Neural cell (in vitro differentiated cells): ENCODE data around the gene ING1. TPM values are rescaled to one million over a fixed set of nuclear protein-coding genes. Genes with fewer than 3 reads are reported as not detected.

Experiments used
- H2AFZ ChIP-seq: fragments of 200-600, 300-800 bp; sonication (generic), shearing (Covaris generic); 2 replicates; pipeline ENCODE4 v1.6.0; 2014; ENCODE audit warnings: low read depth, mild to moderate bottlenecking, antibody characterized with exemption, low read length, moderate library complexity
- H3F3A ChIP-seq: fragments of 200-600 bp; shearing (Covaris generic); 2 replicates; pipeline ENCODE4 v1.6.1; 2016; ENCODE audit warnings: mild to moderate bottlenecking, moderate library complexity, mixed read lengths, antibody characterized with exemption, low read length; ENCODE audit not compliant: insufficient read depth, poor library complexity, severe bottlenecking
- H3K27ac ChIP-seq: fragments of 200-600, 300-800 bp; sonication (generic), shearing (Covaris generic); 2 replicates; pipeline ENCODE4 v1.5.1; 2014; ENCODE audit warnings: mild to moderate bottlenecking, low read length, moderate library complexity
- H3K27me3 ChIP-seq: fragments of 300-800, 200-600 bp; sonication (generic), shearing (Covaris generic); 2 replicates; pipeline ENCODE4 v1.6.0; 2014; ENCODE audit warnings: mild to moderate bottlenecking, low read depth, low read length, moderate library complexity; ENCODE audit not compliant: insufficient read depth
- H3K36me3 ChIP-seq: fragments of 300-800, 200-600 bp; sonication (generic), shearing (Covaris generic); 2 replicates; pipeline ENCODE4 v1.5.1; 2014; ENCODE audit warnings: mild to moderate bottlenecking, antibody characterized with exemption, low read length, moderate library complexity; ENCODE audit not compliant: insufficient read depth
- H3K4me2 ChIP-seq: fragments of 300-800, 200-600 bp; sonication (generic), shearing (Covaris generic); 2 replicates; pipeline ENCODE4 v1.6.0; 2014; ENCODE audit warnings: mild to moderate bottlenecking, low read length
- H3K4me3 ChIP-seq: fragments of 300-800, 200-600 bp; sonication (generic), shearing (Covaris generic); 2 replicates; pipeline ENCODE4 v1.5.1; 2014; ENCODE audit warnings: mild to moderate bottlenecking, low read length, moderate library complexity
- H3K79me2 ChIP-seq: fragments of 200-600 bp; shearing (Covaris generic); replicated peaks from 2 replicates; pipeline ENCODE4 v1.6.0; 2014; ENCODE audit warnings: mild to moderate bottlenecking, low read length, moderate library complexity; ENCODE audit not compliant: insufficient read depth
- H3K9ac ChIP-seq: fragments of 300-800, 200-600 bp; sonication (generic), shearing (Covaris generic); 2 replicates; pipeline ENCODE4 v1.6.1; 2016; ENCODE audit warnings: mild to moderate bottlenecking, low read length, mixed read lengths
- H3K9me2 ChIP-seq: fragments of 200-600 bp; shearing (Covaris generic); 2 replicates; pipeline ENCODE4 v1.6.1; 2016; ENCODE audit warnings: mild to moderate bottlenecking, low read length, mixed read lengths; ENCODE audit not compliant: insufficient read depth
- H3K9me3 ChIP-seq: fragments of 200-600, 300-800 bp; sonication (generic), shearing (Covaris generic); 2 replicates; pipeline ENCODE4 v1.6.1; 2016; ENCODE audit warnings: mild to moderate bottlenecking, mixed run types, low read length, moderate library complexity, mixed read lengths
- H4K20me1 ChIP-seq: fragments of 200-600 bp; shearing (Covaris generic); 2 replicates; pipeline ENCODE4 v1.6.1; 2016; ENCODE audit warnings: mild to moderate bottlenecking, mixed run types; ENCODE audit not compliant: insufficient read depth
- EP300 ChIP-seq: fragments of 450-650 bp; conservative IDR thresholded peaks from 2 replicates; pipeline ENCODE4 v1.6.1; 2014; ENCODE audit warnings: antibody characterized with exemption, mild to moderate bottlenecking, moderate library complexity; ENCODE audit not compliant: poor library complexity, severe bottlenecking
- EZH2 ChIP-seq: fragments of 200-600, 300-800 bp; shearing (Covaris generic), sonication (generic); IDR thresholded peaks from 2 replicates; pipeline ENCODE4 v1.6.1; 2014; ENCODE audit warnings: antibody characterized with exemption, low read length, borderline replicate concordance, mild to moderate bottlenecking; ENCODE audit not compliant: insufficient read depth, poor library complexity, severe bottlenecking
- MXI1 ChIP-seq: fragments of 450-650 bp; conservative IDR thresholded peaks from 2 replicates; pipeline ENCODE4 v1.6.1; 2014; ENCODE audit warnings: antibody characterized with exemption, mild to moderate bottlenecking; ENCODE audit not compliant: poor library complexity, severe bottlenecking
- POLR2AphosphoS5 ChIP-seq: IDR thresholded peaks from 2 replicates; pipeline ENCODE4 v1.6.1; 2012
- RAD21 ChIP-seq: fragments of 450-650 bp; conservative IDR thresholded peaks from 2 replicates; pipeline ENCODE4 v1.6.1; 2014; ENCODE audit warnings: antibody characterized with exemption, mild to moderate bottlenecking, moderate library complexity
- SMC3 ChIP-seq: fragments of 450-650 bp; conservative IDR thresholded peaks from 2 replicates; pipeline ENCODE4 v1.6.1; 2014; ENCODE audit warnings: antibody characterized with exemption, mild to moderate bottlenecking, moderate library complexity; ENCODE audit not compliant: poor library complexity
- TAF1 ChIP-seq: IDR thresholded peaks from 2 replicates; pipeline ENCODE4 v1.6.1; 2012; ENCODE audit warnings: low read depth
- polyA plus RNA-seq: library from polyadenylated mRNA; depleted of rRNA; stranded (reverse); fragments of >200 nt; gene quantifications from 2 replicates; pipeline ENCODE4 v1.2.3, GENCODE V29; 2014
- TF ChIP-seq, protein P1 (sequence below): fragments of 450-650 bp; IDR thresholded peaks from 2 replicates; pipeline ENCODE4 v1.5.1; 2014; ENCODE audit warnings: antibody characterized with exemption, mild to moderate bottlenecking, moderate library complexity; ENCODE audit not compliant: poor library complexity, severe bottlenecking
- TF ChIP-seq, protein P2 (sequence below): IDR thresholded peaks from 2 replicates; pipeline ENCODE4 v1.6.1; 2012; ENCODE audit warnings: borderline replicate concordance

The ING1 gene
- polyA plus RNA-seq, 1 donor from 2014 or later: 23.2 TPM

DNA sequence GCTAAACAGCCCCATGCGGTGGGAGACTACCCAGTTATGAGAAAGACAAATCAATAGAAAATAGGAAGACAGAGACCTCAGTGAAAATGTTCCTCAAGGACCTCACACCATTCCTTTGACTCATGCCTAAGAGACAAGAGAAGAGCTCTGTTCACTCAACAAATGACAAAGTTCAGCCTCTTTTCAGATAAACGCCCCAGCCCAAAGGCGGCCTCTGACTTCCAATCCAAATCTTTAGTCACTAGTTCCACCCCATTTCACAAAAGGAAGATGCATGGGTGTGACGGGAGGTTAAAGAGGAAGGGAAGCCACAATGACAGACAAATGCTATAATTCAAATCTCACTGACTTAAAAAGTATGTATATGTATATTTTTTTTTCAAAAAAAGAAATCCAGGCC lies 15.7 kb upstream of the ING1 start:
- Histone ChIP-seq H3K4me3 (no peak overlapping the region), H3K9me3 (no peaks in the 10 kb centered on the region), H3K36me3 (no peaks in the 10 kb centered on the region), H3K27ac (no peak overlapping the region), H3K4me2 (no peak overlapping the region), H3K79me2 (no peaks in the 10 kb centered on the region), H3K9ac (no peak overlapping the region), H3K9me2 (no peaks in the 10 kb centered on the region), H2AFZ (no peak overlapping the region), H3K27me3 (no peaks in the 10 kb centered on the region), H3F3A (no peaks in the 10 kb centered on the region), H4K20me1 (no peaks in the 10 kb centered on the region)
- TF ChIP-seq EZH2: no peak
- no peak for TF ChIP-seq EP300
- no peak for TF ChIP-seq SMC3
- TF ChIP-seq POLR2AphosphoS5: no peak
- TF ChIP-seq, protein P1, sequence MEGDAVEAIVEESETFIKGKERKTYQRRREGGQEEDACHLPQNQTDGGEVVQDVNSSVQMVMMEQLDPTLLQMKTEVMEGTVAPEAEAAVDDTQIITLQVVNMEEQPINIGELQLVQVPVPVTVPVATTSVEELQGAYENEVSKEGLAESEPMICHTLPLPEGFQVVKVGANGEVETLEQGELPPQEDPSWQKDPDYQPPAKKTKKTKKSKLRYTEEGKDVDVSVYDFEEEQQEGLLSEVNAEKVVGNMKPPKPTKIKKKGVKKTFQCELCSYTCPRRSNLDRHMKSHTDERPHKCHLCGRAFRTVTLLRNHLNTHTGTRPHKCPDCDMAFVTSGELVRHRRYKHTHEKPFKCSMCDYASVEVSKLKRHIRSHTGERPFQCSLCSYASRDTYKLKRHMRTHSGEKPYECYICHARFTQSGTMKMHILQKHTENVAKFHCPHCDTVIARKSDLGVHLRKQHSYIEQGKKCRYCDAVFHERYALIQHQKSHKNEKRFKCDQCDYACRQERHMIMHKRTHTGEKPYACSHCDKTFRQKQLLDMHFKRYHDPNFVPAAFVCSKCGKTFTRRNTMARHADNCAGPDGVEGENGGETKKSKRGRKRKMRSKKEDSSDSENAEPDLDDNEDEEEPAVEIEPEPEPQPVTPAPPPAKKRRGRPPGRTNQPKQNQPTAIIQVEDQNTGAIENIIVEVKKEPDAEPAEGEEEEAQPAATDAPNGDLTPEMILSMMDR: no peak
- TF ChIP-seq MXI1: no peak
- TF ChIP-seq, protein P2, sequence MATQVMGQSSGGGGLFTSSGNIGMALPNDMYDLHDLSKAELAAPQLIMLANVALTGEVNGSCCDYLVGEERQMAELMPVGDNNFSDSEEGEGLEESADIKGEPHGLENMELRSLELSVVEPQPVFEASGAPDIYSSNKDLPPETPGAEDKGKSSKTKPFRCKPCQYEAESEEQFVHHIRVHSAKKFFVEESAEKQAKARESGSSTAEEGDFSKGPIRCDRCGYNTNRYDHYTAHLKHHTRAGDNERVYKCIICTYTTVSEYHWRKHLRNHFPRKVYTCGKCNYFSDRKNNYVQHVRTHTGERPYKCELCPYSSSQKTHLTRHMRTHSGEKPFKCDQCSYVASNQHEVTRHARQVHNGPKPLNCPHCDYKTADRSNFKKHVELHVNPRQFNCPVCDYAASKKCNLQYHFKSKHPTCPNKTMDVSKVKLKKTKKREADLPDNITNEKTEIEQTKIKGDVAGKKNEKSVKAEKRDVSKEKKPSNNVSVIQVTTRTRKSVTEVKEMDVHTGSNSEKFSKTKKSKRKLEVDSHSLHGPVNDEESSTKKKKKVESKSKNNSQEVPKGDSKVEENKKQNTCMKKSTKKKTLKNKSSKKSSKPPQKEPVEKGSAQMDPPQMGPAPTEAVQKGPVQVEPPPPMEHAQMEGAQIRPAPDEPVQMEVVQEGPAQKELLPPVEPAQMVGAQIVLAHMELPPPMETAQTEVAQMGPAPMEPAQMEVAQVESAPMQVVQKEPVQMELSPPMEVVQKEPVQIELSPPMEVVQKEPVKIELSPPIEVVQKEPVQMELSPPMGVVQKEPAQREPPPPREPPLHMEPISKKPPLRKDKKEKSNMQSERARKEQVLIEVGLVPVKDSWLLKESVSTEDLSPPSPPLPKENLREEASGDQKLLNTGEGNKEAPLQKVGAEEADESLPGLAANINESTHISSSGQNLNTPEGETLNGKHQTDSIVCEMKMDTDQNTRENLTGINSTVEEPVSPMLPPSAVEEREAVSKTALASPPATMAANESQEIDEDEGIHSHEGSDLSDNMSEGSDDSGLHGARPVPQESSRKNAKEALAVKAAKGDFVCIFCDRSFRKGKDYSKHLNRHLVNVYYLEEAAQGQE: no peak
- TF ChIP-seq TAF1: no peak
- no peak for TF ChIP-seq RAD21

DNA sequence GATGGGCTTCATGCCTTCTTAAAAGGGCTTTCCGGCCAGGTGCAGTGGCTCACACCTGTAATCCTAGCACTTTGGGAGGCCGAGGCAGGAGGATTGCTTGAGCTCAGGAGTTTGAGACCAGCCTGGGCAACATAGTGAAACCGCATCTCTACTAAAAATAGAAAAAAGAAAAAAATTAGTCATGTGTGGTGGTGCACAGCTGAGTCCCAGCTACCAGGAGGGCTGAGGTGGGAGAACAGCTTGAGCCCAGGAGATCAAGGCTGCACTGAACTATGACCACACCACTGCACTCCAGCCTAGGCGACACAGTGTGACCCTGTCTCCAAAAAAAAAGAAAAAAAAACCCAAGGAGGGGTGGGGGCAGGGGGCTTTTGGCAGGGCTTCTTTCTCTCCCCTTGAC lies 14.8 kb upstream of the ING1 start:
- Histone ChIP-seq H3K27me3 (no peaks in the 10 kb centered on the region), H3K9me2 (no peaks in the 10 kb centered on the region), H3F3A (no peaks in the 10 kb centered on the region), H3K4me2 (no peak overlapping the region), H3K27ac (no peak overlapping the region), H4K20me1 (no peaks in the 10 kb centered on the region), H3K79me2 (no peaks in the 10 kb centered on the region), H3K9ac (no peak overlapping the region), H2AFZ (no peak overlapping the region), H3K4me3 (no peak overlapping the region), H3K36me3 (no peaks in the 10 kb centered on the region), H3K9me3 (no peaks in the 10 kb centered on the region)
- TF ChIP-seq EP300 (no peak), TAF1 (no peak), SMC3 (no peak), EZH2 (no peak), MXI1 (no peak), POLR2AphosphoS5 (no peak), RAD21 (no peak)
- TF ChIP-seq, protein P1: no peak
- TF ChIP-seq, protein P2: no peak
